ENCODE measurements around the gene RUNDC3A. TPM values are rescaled to one million over a fixed set of nuclear protein-coding genes. Genes with fewer than 3 reads are reported as not detected.
A peak's percentile ranks its signal among the peaks of the same experiment; 100 is the strongest.

The RUNDC3A gene
- total and polyA plus RNA-seq, 2 of the 13 experiments (the other 11 are each of a cell fraction or from before 2014, with no cell fraction given) = 0.25 TPM; not detected in 1

DNA sequence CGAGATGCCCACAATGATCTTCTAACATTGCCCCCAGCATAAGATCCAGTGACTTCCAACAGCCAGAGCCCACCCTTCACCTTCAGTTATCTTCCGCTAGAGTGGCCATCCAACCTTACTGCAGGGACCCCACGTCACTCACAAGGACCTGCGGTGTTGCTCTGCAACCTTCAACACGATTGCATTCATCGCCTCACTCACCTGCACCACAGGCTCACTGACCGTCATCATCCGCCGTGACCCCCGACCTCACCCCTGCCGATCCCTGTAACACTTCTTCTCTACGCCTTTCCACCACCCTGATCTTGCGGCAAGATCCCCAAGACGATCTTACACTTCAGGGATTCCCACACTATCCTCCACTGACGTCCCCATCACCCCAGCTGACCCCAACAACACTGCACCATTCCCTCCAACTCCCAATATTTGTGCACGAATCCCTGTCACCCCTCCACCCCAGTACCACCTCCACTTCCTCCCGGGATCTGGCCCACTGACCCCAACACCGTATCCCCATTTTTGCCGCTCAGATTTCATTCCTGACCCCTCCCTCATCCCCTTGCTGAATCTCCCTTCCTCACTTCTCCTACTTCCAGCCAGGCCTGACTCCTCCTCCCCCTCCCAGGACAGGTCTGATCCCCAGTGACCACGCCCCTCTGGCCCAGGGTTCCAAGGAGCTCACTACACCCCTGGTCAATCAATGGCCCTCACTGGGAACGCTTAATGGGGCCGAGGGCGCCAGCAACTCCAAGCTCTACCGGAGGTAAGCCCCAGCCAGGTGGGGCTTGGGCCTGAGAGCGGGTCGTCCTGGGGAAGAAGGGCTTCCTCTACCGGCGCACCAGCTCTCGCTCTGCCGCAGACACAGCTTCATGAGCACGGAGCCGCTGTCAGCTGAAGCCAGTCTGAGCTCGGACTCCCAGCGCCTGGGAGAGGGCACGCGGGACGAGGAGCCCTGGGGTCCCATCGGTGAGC lies 7.6 kb downstream of the RUNDC3A start (continued):
- no peak for TF ChIP-seq DZIP1 (CRISPR knock-in tag; IDR thresholded peaks at IDR 0.05)
- no peak for TF ChIP-seq CENPX (CRISPR knock-in tag; IDR thresholded peaks at IDR 0.05)
- TF ChIP-seq ZNF558 (CRISPR knock-in tag; IDR thresholded peaks at IDR 0.05; ENCODE audit: borderline replicate concordance) = no peak
- TF ChIP-seq JUNB (CRISPR knock-in tag; IDR thresholded peaks at IDR 0.05; ENCODE audit: borderline replicate concordance) = no peak; the same call in 1 of the 2 replicates
- no peak for TF ChIP-seq ARID2 (CRISPR knock-in tag; IDR thresholded peaks at IDR 0.05; ENCODE audit: borderline replicate concordance)
- peak; percentile 17; the same call in 1 of the 2 replicates for TF ChIP-seq SAP130 (CRISPR knock-in tag; IDR thresholded peaks at IDR 0.05; ENCODE audit: low read depth)
- TF ChIP-seq HOXA5 (CRISPR knock-in tag; IDR thresholded peaks at IDR 0.05) = no peak
- no peak for TF ChIP-seq ZMYM3 (CRISPR knock-in tag; IDR thresholded peaks at IDR 0.05)
- TF ChIP-seq ZSCAN30 (CRISPR knock-in tag; IDR thresholded peaks at IDR 0.05) = no peak
- no peak for TF ChIP-seq NR1H2 (CRISPR knock-in tag; IDR thresholded peaks at IDR 0.05; ENCODE audit: borderline replicate concordance, low read depth)
- no peak for TF ChIP-seq PHB2 (IDR thresholded peaks at IDR 0.05; ENCODE audit: partially characterized antibody)
- TF ChIP-seq HMG20A (CRISPR knock-in tag; IDR thresholded peaks at IDR 0.05; ENCODE audit: borderline replicate concordance) = no peak
- no peak for TF ChIP-seq SIX4 (CRISPR knock-in tag; IDR thresholded peaks at IDR 0.05)
- no peak for TF ChIP-seq MAZ (IDR thresholded peaks at IDR 0.05; ENCODE audit: borderline replicate concordance, low read depth, low read length)
- TF ChIP-seq MAZ (CRISPR knock-in tag; IDR thresholded peaks at IDR 0.05; ENCODE audit: low read depth) = no peak
- no peak for TF ChIP-seq NFIB (CRISPR knock-in tag; IDR thresholded peaks at IDR 0.05; ENCODE audit: borderline replicate concordance)
- TF ChIP-seq, protein P1, sequence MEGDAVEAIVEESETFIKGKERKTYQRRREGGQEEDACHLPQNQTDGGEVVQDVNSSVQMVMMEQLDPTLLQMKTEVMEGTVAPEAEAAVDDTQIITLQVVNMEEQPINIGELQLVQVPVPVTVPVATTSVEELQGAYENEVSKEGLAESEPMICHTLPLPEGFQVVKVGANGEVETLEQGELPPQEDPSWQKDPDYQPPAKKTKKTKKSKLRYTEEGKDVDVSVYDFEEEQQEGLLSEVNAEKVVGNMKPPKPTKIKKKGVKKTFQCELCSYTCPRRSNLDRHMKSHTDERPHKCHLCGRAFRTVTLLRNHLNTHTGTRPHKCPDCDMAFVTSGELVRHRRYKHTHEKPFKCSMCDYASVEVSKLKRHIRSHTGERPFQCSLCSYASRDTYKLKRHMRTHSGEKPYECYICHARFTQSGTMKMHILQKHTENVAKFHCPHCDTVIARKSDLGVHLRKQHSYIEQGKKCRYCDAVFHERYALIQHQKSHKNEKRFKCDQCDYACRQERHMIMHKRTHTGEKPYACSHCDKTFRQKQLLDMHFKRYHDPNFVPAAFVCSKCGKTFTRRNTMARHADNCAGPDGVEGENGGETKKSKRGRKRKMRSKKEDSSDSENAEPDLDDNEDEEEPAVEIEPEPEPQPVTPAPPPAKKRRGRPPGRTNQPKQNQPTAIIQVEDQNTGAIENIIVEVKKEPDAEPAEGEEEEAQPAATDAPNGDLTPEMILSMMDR (CRISPR knock-in tag; IDR thresholded peaks at IDR 0.05) = 0 out of 2 replicates have a peak, but pooled peaks have one; percentile 10
- TF ChIP-seq SIX1 (CRISPR knock-in tag; IDR thresholded peaks at IDR 0.05; ENCODE audit: borderline replicate concordance) = no peak
- TF ChIP-seq ZFAT (CRISPR knock-in tag; conservative IDR thresholded peaks at IDR 0.05) = no peak
- TF ChIP-seq SRSF1 (optimal IDR thresholded peaks at IDR 0.05; ENCODE audit: low read depth, low read length) = no peak
- TF ChIP-seq ZNF276 (CRISPR knock-in tag; IDR thresholded peaks at IDR 0.05; ENCODE audit: low read depth) = no peak
- TF ChIP-seq CBX5 (CRISPR knock-in tag; IDR thresholded peaks at IDR 0.05; ENCODE audit: borderline replicate concordance) = no peak
- no peak for TF ChIP-seq PHF5A (CRISPR knock-in tag; IDR thresholded peaks at IDR 0.05; ENCODE audit: low read depth, unreplicated experiment)
- TF ChIP-seq ZNF572 (CRISPR knock-in tag; IDR thresholded peaks at IDR 0.05) = 0 out of 2 replicates have a peak, but pooled peaks have one; percentile 49
